H1 (cell line): ENCODE data around the gene UBE2I. TPM values are rescaled to one million over a fixed set of nuclear protein-coding genes. Genes with fewer than 3 reads are reported as not detected.

Experiments used
- MAFK ChIP-seq: IDR thresholded peaks from 2 replicates; pipeline ENCODE4 v1.6.1; 2012; ENCODE audit warnings: low read depth, mild to moderate bottlenecking, improper control_type of control experiment, low read length
- PHF8 ChIP-seq: fragments of 200-600 bp; sonication (generic); conservative IDR thresholded peaks from 2 replicates; pipeline ENCODE4 v1.7.1; 2012; ENCODE audit warnings: low read depth, mild to moderate bottlenecking, inconsistent platforms, low read length, moderate library complexity
- RNF2 ChIP-seq: fragments of 200-900, 300-1000 bp; sonication (generic); IDR thresholded peaks from 2 replicates; pipeline ENCODE4 v1.7.1; 2016; ENCODE audit warnings: borderline replicate concordance, low read depth, mild to moderate bottlenecking, antibody characterized with exemption, low read length; ENCODE audit not compliant: poor library complexity, severe bottlenecking; ENCODE audit errors: missing control alignments
- polyA plus RNA-seq, 7 experiments: library from polyadenylated mRNA; depleted of rRNA in 3 of 7; stranded (reverse) in 5 of 7; unstranded in 2 of 7; fragments of >200 nt in 5 of 7; fragments of 200-250 nt in 2 of 7; gene quantifications; 1 replicate in 5 of 7; 2 replicates in 1 of 7; 4 replicates in 1 of 7; pipeline versions ENCODE4 v1.2.1 to v1.2.3, GENCODE V29; 2011 to 2013; ENCODE audit warnings: missing spikeins in 2 of 7, mixed read lengths in 2 of 7
- total RNA-seq: library from RNA; stranded (reverse); fragmentation: NEBNext Ultra II Directional; extraction: Animal tissue kit (Norgen Biotek cat#: 25700); gene quantifications from 2 replicates; pipeline ENCODE4 v1.2.1, GENCODE V29; 2021

Gene UBE2I
- total and polyA plus RNA-seq, 2 of the 8 experiments (the other 6 are each of a cell fraction or from before 2014, with no cell fraction given): 148 to 268 TPM

GRCh38 chr16:1349951-1350350 is 40.5 kb downstream of the UBE2I start (continued):
- TF ChIP-seq MAFK (no peak), RNF2 (no peak), PHF8 (no peak)
